Daoy (cell line): ENCODE results near the gene PPP3CB. TPM values are rescaled to one million over a fixed set of nuclear protein-coding genes. Genes with fewer than 3 reads are reported as not detected.

Experiments
- DNase-seq: peaks from one replicate; pipeline ENCODE4 v3.0.0-alpha.2; 2015; ENCODE audit warnings: low read depth
- total RNA-seq: library from RNA; depleted of rRNA; stranded (reverse); fragments of >200 nt; shearing (Covaris generic); gene quantifications from 2 replicates; pipeline ENCODE4 v1.2.3, GENCODE V29; 2014

PPP3CB gene
- total RNA-seq, 1 experiment from 2014 or later: 11.9 TPM

- peak; percentile 53 for DNase-seq
Observed at GRCh38 chr10:73480158-73480557, 15.7 kb downstream of the PPP3CB start.

- DNase-seq: no peak
Observed at GRCh38 chr10:73478636-73479035, 17.2 kb downstream of the PPP3CB start.

GRCh38 chr10:73471226-73471625 lies 24.6 kb downstream of the PPP3CB start:
- DNase-seq: no peak

GRCh38 chr10:73469579-73469978 lies 26.2 kb downstream of the PPP3CB start:
- no peak for DNase-seq

GRCh38 chr10:73467206-73467605 lies 28.6 kb downstream of the PPP3CB start:
- no peak for DNase-seq

- no peak for DNase-seq
Observed at GRCh38 chr10:73465978-73466726, 29.7 kb downstream of the PPP3CB start.

- no peak for DNase-seq
Observed at GRCh38 chr10:73460897-73461296, 34.9 kb downstream of the PPP3CB start.

GRCh38 chr10:73459683-73460314 lies 36.0 kb downstream of the PPP3CB start:
- no peak for DNase-seq

GRCh38 chr10:73456187-73456890 lies 39.5 kb downstream of the PPP3CB start:
- no peak for DNase-seq

GRCh38 chr10:73449113-73449512 lies 46.7 kb downstream of the PPP3CB start:
- DNase-seq: no peak

- DNase-seq: no peak
Observed at GRCh38 chr10:73448384-73448783, 47.4 kb downstream of the PPP3CB start.

- DNase-seq: no peak
Observed at GRCh38 chr10:73446926-73447325, 48.9 kb downstream of the PPP3CB start.

GRCh38 chr10:73444457-73444856 lies 51.4 kb downstream of the PPP3CB start:
- DNase-seq: no peak

GRCh38 chr10:73439605-73440312 lies 56.1 kb downstream of the PPP3CB start:
- DNase-seq: peak; percentile 48

GRCh38 chr10:73439055-73439454 lies 56.8 kb downstream of the PPP3CB start:
- no peak for DNase-seq

GRCh38 chr10:73433538-73433867 lies 62.3 kb downstream of the PPP3CB start, which contains the start of gene MSS51:
TSS of gene MSS51 (minus strand) at chr10:73433561. CDS start at chr10:73428284, 5,277 bp downstream.
- no peak for DNase-seq

GRCh38 chr10:73432646-73433537 lies 62.9 kb downstream of the PPP3CB start:
- DNase-seq: no peak

GRCh38 chr10:73426318-73426717 lies 69.5 kb downstream of the PPP3CB start:
- no peak for DNase-seq

- DNase-seq: no peak
Observed at GRCh38 chr10:73424478-73424877, 71.3 kb downstream of the PPP3CB start.

- no peak for DNase-seq
Observed at GRCh38 chr10:73423309-73423708, 72.5 kb downstream of the PPP3CB start.

GRCh38 chr10:73416571-73416970 lies 79.3 kb downstream of the PPP3CB start:
- DNase-seq: no peak
